CD4-positive, alpha-beta T cell treated with Interleukin-21 for 1 hour (primary cell): ENCODE data around the gene SNTA1.
"Not testable (repeated sequence)": the region's sequence is repeated elsewhere in the genome, so short reads cannot be mapped to it uniquely, and the experiment has no call there.

Experiments used
- DNase-seq: peaks from one replicate; pipeline ENCODE4 v3.0.0-alpha.2; 2020

Gene SNTA1

DNA sequence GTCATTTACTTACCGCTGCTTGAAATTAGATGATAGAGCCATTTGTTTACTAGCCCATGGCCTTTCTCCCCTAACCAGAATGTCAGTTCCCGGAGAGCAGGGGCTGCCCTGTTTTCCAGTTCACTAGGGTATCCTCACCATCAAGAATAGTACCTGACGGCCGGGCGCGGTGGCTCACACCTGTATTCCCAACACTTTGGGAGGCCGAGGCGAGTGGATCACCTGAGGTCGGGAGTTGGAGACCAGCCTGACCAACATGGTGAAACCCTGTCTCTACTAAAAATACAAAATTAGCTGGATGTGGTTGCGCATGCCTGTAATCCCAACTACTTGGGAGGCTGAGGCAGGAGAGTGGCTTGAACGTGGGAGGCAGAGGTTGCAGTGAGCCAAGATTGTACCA lies 19.7 kb downstream of the SNTA1 start:
- not testable (repeated sequence) for DNase-seq

- no peak for DNase-seq
Measured at GRCh38 chr20:33423141-33423834, 20.3 kb downstream of the SNTA1 start.

DNA sequence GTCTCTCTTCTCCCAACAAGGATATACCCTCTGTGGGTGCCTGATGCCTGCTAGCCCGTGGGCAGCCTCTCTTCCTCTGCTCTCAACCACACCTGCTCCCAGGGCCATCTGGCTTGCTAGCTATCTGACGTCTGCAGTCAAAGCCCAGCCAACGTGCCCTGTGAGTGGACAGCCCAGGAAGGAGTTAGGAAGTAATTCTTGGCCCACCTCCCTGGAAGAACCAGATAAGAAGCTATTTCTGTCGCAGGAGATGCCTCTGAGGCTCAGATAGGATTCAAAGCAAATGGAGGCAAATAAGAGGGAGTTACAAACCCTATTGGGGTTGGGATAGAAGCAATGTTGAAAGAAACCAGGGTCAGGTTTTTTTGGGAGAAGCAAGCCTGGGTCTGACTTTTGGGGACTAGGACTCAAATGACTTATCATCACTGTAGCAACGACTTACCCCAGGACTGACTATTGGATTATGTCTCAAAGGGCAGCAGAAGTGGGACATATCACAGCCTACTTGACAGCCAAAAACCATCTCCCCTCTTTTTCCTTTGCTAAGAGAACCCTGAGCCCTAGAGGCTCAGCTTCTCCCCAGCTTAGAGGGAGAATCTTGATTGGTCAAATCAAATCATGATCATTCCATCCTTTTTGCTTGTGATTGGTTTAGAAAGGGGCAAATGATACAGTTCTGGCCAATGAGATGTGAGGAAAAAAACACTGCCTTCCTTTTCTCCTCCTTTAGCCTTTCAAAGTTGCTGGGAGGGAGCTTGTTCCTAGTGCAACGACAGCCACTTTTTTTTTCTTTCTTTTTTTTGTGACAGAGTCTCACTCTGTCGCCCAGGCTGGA lies 24.2 kb downstream of the SNTA1 start:
- no peak for DNase-seq

DNA sequence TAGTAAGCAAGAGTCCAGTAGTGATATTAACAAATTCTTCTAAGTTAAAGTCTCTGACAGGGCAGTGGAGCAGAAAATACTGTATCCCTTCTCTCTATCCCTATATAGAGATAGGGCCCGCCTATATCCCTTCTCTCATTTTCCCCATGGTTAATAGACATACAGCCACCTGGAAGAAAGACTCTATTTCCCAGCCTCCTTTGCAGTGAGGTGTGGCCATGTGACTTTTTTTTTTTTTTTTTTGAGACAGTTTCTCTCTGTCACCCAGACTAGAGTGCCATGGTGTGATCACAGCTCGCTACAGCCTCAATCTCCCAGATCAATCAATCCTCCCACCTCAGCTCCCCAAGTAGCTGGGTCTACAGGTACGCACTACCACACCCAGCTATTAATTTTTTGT lies 25.5 kb downstream of the SNTA1 start:
- DNase-seq, result no peak

DNA sequence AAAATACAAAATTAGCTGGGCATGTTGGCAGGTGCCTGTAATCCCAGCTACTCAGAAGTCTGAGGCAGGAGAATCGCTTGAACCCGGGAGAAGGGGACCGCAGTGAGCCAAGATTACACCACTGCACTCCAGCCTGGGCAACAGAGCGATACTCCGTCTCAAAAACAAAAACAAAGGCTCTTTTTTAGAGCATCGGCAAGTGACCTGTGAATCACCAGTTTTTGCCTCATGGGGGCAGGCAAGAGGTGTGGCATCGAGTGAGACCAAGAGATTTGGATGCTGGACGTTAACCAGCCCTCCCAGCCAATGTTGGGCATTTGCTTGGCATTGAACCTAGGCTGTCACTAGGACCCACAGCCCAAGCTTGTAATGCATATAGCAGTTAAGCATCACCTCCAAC lies 27.6 kb downstream of the SNTA1 start:
- no peak for DNase-seq

DNA sequence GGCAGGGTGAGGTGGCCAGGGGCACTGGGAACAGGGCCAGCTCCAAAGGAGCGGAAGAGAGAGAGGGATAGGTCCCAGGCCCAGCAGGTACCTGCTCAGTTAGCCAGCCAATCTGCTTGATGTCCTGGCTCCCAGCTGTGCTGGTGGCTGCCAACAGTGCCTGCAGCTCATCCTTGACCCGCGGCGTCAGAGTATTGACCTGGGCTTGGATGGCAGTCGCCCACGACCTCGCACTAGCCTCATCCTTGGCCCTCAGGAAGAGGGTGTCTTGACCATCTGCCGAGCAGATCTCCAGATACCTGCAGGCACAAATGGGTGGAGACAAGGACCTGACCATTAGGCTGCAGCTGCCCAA lies 31.1 kb downstream of the SNTA1 start:
- DNase-seq, result no peak

DNA sequence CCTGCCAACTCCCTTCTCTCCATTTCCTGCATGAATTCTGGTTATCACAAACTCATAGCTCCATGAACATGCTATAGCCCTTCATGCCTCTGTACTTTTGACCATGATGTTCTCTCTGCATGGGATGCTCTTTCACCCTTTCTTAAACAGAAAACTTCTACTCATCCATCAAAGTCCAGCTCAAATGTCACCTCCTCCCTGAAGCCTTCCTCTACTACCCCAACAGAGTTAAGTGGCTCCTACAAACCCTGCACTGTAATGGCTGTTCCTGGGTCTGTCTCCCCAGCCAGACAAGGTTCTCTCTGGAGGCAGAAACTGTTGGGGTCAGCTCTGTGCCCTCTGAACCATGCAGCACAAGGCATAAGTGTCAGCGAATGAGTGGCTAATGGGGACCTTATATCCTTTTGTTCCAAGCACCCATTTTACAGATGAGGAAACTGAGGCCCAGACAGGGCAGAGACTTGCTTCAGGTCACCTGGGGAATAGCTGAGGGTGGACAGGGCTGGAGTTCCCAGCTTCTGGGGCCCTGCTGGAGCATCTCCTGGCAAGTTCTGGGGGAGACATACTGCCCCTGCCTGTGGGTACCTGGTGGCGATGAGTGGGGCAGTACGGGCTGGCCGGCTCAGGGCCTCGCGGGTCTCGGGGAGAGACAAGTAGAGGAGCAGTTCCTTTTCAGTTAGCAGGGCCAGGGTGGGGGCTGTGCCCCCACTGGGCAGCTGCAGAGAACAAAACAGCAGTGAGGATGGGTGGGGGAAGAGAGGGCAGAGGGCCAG lies 31.7 kb downstream of the SNTA1 start:
- DNase-seq, result no peak

DNA sequence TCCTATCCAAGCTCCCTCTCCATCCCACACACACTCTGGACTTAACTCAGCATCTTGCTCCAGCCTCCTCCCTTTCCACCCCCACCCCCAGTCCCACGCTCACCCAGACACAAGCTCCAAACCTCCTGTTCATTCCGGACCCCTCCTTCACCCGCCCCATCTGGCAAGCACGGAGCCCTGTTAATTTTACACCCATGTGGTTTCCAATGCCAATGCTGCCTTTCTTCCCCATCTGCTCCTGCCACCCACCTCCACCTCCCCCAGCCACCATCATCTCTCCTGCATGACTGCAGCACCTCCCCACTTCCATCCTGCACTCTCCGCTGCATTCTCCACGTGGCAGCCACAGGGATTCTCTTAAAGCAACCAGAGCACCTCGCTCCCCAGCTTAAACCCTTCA lies 32.3 kb downstream of the SNTA1 start:
- no peak for DNase-seq

DNA sequence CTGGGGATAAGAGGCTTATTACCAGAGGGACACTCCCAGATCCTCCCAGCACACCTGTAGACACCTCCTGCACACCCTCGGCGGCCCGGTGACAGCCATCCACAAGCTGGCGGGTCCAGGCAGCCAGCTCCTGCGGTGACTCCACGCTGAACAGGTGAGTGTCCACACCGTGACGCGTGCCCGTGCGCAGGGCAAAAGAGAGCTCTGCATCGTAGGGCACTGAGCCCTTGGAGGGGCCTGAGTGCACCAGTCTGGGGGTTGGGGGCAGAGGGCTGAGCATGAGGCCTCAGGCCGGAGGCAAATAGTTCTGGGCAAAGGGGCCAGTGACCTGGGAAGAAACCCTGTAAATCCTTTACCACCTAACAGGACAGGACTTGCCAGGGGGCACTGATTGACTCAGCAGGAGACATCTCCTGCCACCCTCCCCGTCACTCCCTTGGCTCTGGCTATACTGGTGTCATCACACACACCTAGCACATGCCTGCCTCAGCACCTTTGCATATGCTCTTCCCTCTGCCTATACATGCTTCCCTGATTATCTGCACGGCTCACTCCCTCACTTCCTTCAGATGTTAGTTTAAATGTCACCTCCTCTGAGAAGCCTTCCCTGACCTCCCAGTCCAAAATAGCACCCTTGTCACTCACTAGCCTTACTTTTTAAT lies 33.4 kb downstream of the SNTA1 start:
- no peak for DNase-seq

DNA sequence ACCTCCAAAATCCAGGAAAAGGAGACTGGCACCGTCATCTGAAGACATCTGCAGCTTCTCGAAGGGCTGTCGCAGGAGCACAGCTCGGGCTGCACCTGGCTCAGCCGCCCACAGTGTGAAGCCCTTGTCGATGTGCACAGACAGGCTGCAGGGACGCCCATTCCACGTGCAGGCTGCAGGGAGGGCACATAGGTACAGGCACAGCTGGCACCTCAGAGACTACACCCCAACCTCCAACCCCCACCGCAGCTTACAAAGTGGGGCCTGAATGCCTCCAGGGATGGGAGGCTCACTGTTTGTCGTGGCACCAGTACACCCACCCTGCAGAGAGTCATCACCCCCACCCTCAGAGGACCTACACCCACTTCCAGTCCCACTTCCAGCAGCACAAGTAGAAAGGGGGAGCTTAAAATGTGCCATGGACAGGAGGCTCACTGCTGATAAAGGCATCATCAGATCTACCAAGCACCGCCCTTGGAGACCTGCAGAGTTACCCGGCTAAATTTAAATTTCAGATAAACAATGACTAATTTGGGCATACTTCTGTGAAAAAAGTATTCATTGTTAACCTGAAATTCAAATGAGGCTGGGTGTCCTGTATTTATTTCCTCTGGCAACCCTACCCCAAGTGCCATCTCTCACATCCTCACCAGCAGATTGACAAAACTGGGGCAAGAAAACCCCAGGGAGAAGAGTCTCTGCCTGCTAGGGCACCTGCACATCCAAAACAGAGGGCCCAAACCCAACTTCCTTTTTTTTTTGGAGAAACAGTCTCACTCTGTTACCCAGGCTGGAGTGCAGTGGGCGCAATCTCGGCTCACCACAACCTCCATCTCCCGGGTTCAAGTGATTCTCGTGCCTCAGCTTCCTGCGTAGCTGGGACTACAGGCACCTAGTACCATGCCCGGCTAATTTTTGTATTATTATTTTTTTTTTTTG lies 34.6 kb downstream of the SNTA1 start:
- DNase-seq, result no peak

DNA sequence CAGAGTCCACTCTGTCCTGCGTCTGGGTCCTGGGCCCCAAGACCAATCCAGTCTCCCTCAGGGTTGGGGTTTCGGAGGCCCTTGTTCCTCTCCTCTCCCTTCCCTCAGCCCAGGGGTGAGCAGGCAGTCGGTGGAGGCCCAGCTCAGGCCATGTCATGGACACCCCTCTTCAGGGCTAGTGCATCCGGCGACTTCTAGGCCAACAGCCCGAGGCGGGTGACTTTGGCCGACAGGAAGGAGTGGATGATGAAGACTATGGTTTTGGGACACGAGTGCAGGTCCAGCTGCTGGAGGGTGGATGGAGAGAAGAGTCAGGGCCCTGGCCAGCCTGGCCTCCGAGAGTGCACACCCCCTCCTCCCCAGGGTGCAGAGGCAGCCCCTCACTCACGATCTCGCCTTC lies 35.2 kb downstream of the SNTA1 start:
- DNase-seq, result no peak

DNA sequence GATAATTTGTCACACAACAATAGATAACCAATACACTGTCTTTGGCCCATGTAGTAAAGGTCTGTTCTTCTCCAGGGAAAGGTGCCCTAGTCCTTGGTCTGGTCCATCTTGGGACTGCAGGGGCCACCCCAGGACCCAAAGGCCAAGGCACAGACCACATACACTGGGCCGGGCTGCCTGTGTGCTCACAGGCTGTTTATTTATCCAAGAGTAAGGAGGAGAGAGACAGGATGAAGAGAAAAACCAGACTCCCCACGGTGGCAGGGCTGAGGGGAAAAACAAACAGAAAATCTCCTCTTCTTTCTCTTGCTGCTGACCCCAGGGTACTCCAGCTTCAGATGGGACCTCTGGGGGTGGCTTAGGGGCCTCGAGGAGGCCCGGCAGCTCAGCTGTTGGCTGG lies 35.8 kb downstream of the SNTA1 start:
- no peak for DNase-seq

DNA sequence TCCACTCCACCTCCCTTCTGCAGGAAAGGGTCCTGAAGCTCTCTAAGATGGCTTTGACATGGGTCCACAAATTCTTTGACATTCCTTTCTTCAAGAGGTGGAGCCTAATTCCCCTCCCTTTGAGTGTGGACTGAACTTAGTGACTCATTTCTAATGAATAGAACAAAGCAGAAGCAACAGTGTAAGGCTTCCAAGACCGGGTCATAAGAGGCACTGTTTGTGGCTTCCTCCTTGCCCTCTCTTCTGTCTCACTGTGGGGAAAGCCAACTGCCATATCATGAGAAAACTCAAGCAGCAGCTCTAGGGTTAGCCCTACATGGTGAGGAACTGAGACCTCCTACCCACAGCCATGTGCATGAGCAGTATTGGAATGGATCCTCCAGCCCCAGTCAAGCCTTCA lies 36.3 kb downstream of the SNTA1 start:
- no peak for DNase-seq

DNA sequence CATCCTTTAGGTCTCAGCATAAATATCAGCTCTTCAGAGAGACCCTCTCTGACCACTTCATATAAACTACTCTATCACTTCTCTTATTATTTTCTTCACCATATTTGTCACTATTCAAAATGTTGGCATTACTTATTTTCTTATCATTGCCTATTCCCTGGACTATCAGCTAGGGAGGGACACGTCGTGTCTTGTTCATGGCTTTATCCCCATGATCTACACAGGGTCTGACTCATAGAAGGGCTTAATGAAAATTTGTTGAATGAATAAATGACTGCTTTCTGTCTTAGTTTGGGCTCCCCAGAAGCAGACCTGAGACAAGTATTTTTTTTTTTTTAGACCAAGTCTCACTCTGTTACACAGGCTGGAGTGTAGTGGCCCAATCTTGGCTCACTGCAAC lies 39.3 kb downstream of the SNTA1 start:
- DNase-seq, result no peak

DNA sequence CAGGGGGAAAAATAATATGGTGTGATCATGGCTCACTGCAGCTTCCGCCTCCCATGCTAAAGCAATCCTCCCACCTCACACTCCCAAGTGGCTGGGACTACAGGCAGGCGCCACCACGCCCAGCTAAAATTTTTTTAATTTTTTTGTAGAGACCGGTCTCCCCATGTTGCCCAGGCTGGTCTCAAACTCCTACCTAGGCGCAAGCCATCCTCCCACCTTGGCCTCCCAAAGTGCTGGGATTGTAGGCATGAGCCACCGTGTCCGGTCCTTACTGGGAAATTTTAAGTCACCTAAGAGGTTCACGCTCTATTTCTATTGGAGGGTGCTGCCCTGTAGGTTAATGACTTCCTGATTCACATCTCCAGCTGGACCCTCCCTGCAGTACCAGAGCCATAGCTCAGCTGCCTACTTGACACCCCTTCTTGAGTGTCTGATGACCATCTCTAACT lies 41.6 kb downstream of the SNTA1 start:
- no peak for DNase-seq

DNA sequence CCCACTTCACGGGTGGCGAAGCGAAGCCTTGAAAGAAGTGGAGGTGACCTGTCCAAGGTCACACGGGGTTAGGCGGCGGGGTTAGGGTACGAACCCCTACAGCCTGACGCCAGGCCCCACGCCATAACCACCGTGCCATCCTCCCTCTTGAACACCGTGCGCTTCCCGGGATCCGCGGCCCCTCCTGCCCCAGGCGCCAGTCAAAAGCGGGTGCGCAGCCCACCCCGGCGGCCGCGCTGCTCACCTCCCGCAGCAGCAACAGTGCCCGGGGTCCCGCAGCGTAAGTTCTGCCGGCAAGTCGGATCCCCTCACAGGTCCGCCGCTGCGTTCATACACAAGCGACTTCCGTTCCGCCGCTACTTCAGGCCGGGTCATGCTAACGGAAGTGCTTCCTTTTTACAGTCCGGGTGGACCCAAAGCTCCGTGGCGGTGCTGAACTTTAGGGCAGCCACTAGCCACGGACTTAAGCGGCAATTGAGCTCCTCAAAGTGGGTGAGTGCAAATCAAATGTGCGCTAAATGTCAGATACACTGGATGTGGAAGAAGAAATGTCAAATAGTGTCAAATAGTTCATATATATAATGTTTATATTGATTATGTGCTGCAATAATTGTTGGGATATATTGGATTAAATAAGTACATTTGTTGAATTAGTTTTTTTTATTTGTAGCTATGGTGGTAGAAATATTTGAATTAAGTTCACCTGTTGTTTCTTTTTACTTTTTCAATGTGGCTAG lies 42.2 kb downstream of the SNTA1 start, which contains the start of gene CDK5RAP1:
Gene CDK5RAP1 (minus strand): TSS at position 336 of the 737 bp plus-strand sequence. CDS start 4,455 bp downstream, outside the sequence.
- DNase-seq, result peak; percentile 89

- DNase-seq, result no peak
Measured at GRCh38 chr20:33400812-33401183, 42.8 kb downstream of the SNTA1 start.

- no peak for DNase-seq
Measured at GRCh38 chr20:33399924-33400323, 43.6 kb downstream of the SNTA1 start.

GRCh38 chr20:33394718-33395117 lies 48.8 kb downstream of the SNTA1 start:
- no peak for DNase-seq

DNA sequence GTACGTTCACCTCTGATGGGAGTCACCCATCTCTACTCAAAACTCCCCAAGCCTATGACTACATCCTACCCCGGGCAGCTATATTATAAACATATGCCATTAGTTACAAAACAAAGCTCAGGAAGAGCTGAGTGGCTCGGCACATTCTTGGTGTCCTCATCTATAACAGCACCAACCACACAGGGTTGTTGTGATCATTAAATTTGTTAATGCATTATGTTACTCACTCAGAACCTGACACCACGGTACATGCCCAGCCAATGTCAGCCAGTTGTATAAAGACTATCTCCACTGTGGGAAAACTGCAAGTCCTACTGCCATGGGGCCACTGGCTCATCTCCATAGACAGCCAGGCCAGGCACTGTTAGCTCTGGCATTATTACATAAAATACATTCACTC lies 50.0 kb downstream of the SNTA1 start:
- no peak for DNase-seq

- no peak for DNase-seq
Measured at GRCh38 chr20:33391722-33392415, 51.7 kb downstream of the SNTA1 start.
